A549 treated with ZK216348 at 1 μM for 4 hours (cell line): ENCODE data around the gene COX15. TPM values are rescaled to one million over a fixed set of nuclear protein-coding genes. Genes with fewer than 3 reads are reported as not detected.

Source experiments
- total RNA-seq: library from RNA; stranded (reverse); fragments of 200-300 nt; extraction: Qiagen RNA extraction; gene quantifications from 5 replicates; pipeline ENCODE4 v1.2.3, GENCODE V29; 2022; ENCODE audit warnings: low read depth

Gene COX15
- 29.2 to 32.9 TPM (median 30.2 TPM) in 5 replicates for total RNA-seq

DNA sequence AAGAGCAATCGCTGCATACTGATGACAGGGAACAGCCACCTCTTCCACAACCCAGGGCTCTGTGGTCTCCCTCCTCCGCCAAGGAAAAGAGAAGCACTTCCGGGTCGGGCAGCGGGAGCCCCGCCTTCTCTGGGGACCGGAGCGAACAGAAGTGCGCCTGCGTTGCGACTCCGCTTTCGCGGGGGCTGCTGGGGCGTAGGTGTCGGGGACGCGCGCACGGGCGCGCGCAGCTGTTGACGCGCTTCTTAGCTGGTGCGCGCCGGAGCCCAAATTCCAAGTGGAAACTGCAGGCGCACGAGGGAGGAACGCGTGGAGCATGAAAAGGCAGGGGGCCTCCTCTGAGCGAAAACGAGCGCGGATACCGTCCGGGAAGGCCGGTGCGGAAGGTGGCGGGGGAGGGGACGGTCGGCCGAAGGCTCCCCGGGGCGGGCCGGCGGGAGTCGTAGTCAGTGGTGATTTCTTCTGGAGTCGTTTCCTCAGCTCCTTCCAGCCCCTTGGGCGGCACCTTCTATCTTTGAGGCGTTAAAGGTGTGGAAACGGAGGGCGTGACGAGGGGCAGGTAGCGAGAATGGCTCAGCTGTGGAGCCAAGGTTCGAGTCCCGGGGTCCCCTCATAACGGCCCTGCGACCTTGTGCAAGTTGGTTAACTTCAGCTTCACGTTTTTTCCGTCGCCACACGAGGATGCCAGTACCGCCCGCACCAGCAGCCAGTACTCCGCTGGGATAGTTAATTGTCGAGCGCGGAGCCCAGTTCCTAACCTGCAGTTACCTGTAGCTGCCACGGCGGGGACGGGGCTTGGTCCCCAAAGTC, at the start of gene COX15, which contains the start of gene CUTC:
Gene COX15, minus strand, starts transcription at position 95 of the 810 bp plus-strand sequence. Its CDS starts 78 bp downstream, at position 17.
Gene CUTC, plus strand, starts transcription at position 202 of the 810 bp plus-strand sequence. Its CDS starts 115 bp downstream, at position 317.

Other genes starting within 250 kb of the COX15 start
- gene NKX2-3, start 199.2 kb downstream of the COX15 start, total RNA-seq = not detected in 5 replicates
- 21.7 to 30.5 TPM (median 26.0 TPM) in 5 replicates for gene SLC25A28, start 111.7 kb downstream of the COX15 start, total RNA-seq
- gene ENTPD7, start 72.6 kb downstream of the COX15 start, total RNA-seq = 8.5 to 13.5 TPM (median 12.7 TPM) in 5 replicates
- gene CUTC, start 107 bp upstream of the COX15 start, total RNA-seq = 32.6 to 38.9 TPM (median 37.0 TPM) in 5 replicates
- 144 to 173 TPM (median 148 TPM) in 5 replicates for gene ABCC2, start 50.5 kb upstream of the COX15 start, total RNA-seq